Lower leg skin (tissue), 4 donors: ENCODE results near the gene PRDM11. TPM values are rescaled to one million over a fixed set of nuclear protein-coding genes. Genes with fewer than 3 reads are reported as not detected.

Experiments
- DNase-seq, 2 donors: peaks; one replicate each; pipeline ENCODE4 v3.0.0-alpha.2; 2019; ENCODE audit warnings: low spot score in 2 of 2
- H3K4me3 ChIP-seq: fragments of 200-600 bp; sonication (generic); 2 replicates; pipeline ENCODE4 v1.5.1; 2017; ENCODE audit warnings: mild to moderate bottlenecking, low read depth; ENCODE audit not compliant: poor library complexity, severe bottlenecking
- POLR2A ChIP-seq, 2 donors: fragments of 450-650 bp; IDR thresholded peaks; one replicate each; pipeline ENCODE4 v1.6.1; 2016 to 2017; ENCODE audit warnings: antibody characterized with exemption in 2 of 2, mild to moderate bottlenecking in 1 of 2, moderate library complexity in 1 of 2
- WGBS, 2 donors: methylation state at CpG; one replicate each; pipeline ENCODE4 v1.1.5; 2018; 5-methylcytosine and 5-hydroxymethylcytosine counted together
- intact Hi-C: fragments of 100-400 bp; cut with DNase I; formaldehyde crosslinking; loops from one replicate; pipeline ENCODE4 v1.15.0; 2023; ENCODE audit warnings: low total_unique reads
- total RNA-seq, 4 donors: library from RNA; depleted of rRNA; stranded (reverse); fragments of >200 nt; gene quantifications; one replicate each; pipeline ENCODE4 v1.1.0, GENCODE V29; 2016
- TF ChIP-seq, protein P1 (sequence below), 3 donors: fragments of 450-650 bp; IDR thresholded peaks; one replicate each; pipeline ENCODE4 v1.5.1; 2016; ENCODE audit warnings: antibody characterized with exemption in 3 of 3, mild to moderate bottlenecking in 3 of 3, moderate library complexity in 2 of 3

The PRDM11 gene
- total RNA-seq, 4 donors from 2014 or later = 3.2 to 9.5 (median 6.6) TPM

DNA sequence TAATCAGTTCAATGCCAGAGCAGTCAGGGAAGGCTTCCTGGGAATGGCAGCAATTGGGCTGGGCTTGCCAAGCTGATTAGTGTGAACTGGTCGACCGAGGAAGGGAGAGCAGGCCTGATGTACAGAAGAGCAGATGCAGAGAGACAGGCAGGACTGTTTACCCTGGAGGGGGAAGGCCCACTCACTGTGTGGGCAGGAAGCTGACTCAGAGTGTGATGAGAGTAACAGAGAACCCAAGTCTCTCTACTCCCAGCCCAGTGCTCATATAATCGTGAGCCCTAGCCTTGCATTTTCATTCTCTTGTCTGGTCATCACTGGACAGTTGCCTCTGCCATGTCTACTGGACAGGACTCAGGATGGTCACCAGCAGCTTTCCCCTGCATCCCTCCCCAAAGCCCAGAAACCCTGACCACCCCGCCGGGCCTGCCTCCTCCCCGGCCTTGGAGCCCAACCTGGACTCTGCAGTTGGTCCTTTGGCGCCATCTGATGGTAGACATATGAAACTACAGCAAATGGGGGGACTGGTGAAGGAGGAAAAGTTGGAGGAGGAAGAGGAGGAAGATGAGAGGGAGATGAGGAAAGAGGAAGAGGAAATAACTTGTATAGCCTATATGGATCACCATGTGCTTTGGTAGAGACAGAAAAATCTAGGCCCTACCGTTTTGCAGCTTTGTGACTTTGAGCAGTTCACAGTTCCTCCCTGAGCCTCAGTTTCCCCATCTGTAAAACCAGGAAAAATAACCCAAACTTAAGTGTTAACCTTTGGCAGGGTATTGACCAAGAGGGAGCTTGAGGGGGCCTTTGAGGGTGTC lies 43.4 kb upstream of the PRDM11 start:
- no peak overlapping the region for H3K4me3 ChIP-seq
- peak; percentile 42 to 90 for DNase-seq
- no peak for TF ChIP-seq POLR2A (IDR thresholded peaks at IDR 0.05)
- TF ChIP-seq, protein P1, sequence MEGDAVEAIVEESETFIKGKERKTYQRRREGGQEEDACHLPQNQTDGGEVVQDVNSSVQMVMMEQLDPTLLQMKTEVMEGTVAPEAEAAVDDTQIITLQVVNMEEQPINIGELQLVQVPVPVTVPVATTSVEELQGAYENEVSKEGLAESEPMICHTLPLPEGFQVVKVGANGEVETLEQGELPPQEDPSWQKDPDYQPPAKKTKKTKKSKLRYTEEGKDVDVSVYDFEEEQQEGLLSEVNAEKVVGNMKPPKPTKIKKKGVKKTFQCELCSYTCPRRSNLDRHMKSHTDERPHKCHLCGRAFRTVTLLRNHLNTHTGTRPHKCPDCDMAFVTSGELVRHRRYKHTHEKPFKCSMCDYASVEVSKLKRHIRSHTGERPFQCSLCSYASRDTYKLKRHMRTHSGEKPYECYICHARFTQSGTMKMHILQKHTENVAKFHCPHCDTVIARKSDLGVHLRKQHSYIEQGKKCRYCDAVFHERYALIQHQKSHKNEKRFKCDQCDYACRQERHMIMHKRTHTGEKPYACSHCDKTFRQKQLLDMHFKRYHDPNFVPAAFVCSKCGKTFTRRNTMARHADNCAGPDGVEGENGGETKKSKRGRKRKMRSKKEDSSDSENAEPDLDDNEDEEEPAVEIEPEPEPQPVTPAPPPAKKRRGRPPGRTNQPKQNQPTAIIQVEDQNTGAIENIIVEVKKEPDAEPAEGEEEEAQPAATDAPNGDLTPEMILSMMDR (IDR thresholded peaks at IDR 0.05) = peak in 1 of 3 donors; percentile 50
- 13 to 18% methylated on average over 8 of the region's 8 CpGs for WGBS, 2 donors
- intact Hi-C loops = loop anchor here (2.0 kb wide), 1 partner anchor 166 kb away; no protein-coding TSS in a partner anchor

DNA sequence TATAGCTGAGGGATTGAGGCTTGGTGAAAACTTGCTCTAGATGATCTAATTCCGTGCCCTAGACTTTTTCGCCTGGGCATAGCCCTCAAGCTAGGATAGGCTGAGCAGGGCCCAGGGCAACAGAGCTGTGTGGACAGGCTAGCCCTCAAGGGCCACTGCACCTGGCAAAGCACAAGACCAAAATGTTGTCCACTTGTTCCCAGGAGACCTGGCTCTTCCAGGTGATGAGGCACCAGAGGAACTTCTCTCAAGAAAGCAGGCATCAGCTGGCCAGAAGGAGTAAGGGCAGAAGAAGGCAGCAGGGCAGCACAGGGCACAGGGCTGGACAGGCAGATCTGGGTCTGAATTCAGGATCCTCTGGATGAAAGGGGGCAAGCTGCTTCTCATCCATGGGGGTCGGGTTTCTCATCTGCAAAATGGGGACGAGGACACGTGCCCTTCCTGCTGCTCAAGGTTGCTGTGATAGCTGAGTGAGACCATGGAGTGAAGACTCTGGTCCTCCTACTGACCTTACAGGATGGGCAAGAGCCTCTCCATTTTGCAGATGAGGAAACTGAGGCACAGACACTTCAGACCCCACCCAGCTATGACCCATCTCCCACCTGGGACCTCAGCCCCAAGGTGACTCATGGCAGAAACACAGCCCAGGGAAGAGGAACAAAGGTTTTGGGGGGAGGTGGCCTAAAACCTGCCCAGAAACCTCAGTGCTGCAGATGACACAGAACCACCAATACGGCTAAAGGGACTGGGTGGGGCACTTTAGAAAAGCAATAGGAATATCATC lies 42.2 kb upstream of the PRDM11 start:
- 86 to 92% methylated on average over 3 to 6 of the region's 6 CpGs for WGBS, 2 donors
- peak; percentile 10 to 71 for DNase-seq
- intact Hi-C loops = no loop called here
- no peak overlapping the region for H3K4me3 ChIP-seq
- no peak for TF ChIP-seq POLR2A (IDR thresholded peaks at IDR 0.05)
- TF ChIP-seq, protein P1 (IDR thresholded peaks at IDR 0.05) = no peak

DNA sequence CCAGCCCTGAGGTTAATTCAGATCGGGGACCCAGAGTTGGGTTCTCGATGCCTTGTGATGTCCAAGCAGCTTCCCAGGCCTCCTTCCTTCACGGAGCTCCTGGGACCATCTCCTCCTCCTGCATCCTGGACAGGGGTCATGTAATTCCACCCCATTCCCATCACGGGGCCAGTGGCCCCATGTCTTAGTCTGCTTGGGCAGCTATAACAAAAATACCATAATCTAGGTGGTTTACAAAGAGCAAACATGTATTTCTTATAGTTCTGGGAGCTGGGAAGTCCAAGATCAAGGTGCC lies 41.7 kb upstream of the PRDM11 start:
- intact Hi-C loops = loop anchor here (5.0 kb wide), 1 partner anchor 183 kb away; the partner anchor contains the start of gene SYT13
- TF ChIP-seq POLR2A (IDR thresholded peaks at IDR 0.05) = no peak
- TF ChIP-seq, protein P1 (IDR thresholded peaks at IDR 0.05) = no peak
- H3K4me3 ChIP-seq = no peak overlapping the region
- peak; percentile 9 to 49 for DNase-seq
- WGBS, 2 donors = 87 to 88% methylated on average over 4 of the region's 4 CpGs

DNA sequence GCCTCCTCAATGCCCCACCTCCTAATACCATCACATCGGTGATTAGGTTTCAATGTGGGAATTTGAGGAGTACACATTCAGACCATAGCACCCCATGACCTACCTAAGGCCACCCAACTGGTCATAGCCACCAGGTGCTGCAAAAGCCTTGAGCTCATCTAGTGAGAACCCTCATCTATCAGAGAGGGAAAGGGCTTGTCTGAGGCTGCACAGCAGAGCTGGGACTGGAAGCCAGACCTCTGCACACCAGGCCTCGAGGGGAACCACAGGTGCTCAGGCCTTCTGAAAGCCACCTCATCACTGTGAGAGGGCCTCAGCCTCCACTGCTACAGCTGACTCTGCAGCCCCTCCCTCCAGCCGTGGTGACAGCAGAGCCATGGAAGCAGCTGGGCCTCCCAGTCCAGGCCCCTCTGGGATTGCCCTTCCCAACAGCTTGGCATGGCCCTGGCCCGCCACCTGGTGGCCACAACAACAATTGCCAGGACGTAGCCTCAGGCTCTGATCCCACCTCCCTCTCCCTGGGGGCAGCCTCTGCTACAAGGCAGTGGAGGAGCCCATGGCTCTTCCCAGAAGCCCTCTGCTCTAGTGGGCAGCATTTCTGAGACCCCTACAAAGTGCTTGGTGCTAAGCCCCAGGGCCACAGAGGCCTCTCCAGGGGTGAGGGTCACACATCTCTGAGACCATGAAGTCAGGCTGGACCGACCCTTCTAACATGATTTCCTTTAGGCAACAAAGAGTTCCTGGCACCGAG lies 41.0 kb upstream of the PRDM11 start:
- H3K4me3 ChIP-seq = no peak overlapping the region
- 30 to 47% methylated on average over 5 to 7 of the region's 7 CpGs for WGBS, 2 donors
- TF ChIP-seq POLR2A (IDR thresholded peaks at IDR 0.05) = no peak
- TF ChIP-seq, protein P1 (IDR thresholded peaks at IDR 0.05) = peak in 1 of 3 donors; percentile 68
- peak; percentile 53 to 95 for DNase-seq
- intact Hi-C loops = loop anchor here (5.0 kb wide), 1 partner anchor 182 kb away; the partner anchor contains the start of gene SYT13

DNA sequence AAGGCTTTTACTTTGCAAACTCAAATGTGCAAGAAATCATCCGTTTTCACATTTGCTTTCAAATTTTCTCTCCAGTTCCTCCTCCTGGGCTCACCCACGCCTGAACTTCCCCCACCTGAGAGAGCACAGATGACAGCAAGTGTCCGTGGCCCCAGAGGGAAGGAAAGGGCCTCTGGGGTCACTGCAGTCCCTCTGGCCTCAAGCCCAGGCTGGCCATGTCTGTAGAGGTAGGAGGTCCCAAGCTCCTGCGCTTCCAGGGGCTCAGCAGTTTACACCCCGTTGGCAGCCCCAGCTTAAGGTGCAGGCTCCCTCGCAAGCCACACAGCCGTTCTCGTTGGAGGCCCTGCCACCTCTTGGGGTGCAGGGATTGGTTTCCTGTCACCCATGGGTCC lies 40.5 kb upstream of the PRDM11 start:
- peak; percentile 14 to 75 for DNase-seq
- 64 to 74% methylated on average over 8 of the region's 8 CpGs for WGBS, 2 donors
- intact Hi-C loops = loop anchor here (5.0 kb wide), 1 partner anchor 181 kb away; the partner anchor contains the start of gene SYT13
- TF ChIP-seq, protein P1 (IDR thresholded peaks at IDR 0.05) = no peak
- no peak for TF ChIP-seq POLR2A (IDR thresholded peaks at IDR 0.05)
- H3K4me3 ChIP-seq = no peak overlapping the region
